HepG2 (cell line): Measurements from ENCODE around the gene CXXC5. TPM values are rescaled to one million over a fixed set of nuclear protein-coding genes. Genes with fewer than 3 reads are reported as not detected.

Experiments
- ARID3A ChIP-seq: IDR thresholded peaks from 2 replicates; pipeline ENCODE4 v1.6.1; 2012; ENCODE audit warnings: low read depth, low read length, improper control_type of control experiment
- MED8 ChIP-seq: sonication (generic); formaldehyde crosslinking; IDR thresholded peaks from 2 replicates; pipeline ENCODE4 v1.8.1; 2023; ENCODE audit warnings: mild to moderate bottlenecking, missing genetic modification reagents; ENCODE audit not compliant: insufficient replicate concordance
- MXD3 ChIP-seq: IDR thresholded peaks from 2 replicates; pipeline ENCODE4 v1.6.1; 2016; ENCODE audit warnings: mild to moderate bottlenecking, missing biosample characterization, missing genetic modification reagents
- MXD4 ChIP-seq: IDR thresholded peaks from 2 replicates; pipeline ENCODE4 v1.6.1; 2016; ENCODE audit warnings: mild to moderate bottlenecking, missing biosample characterization, missing genetic modification reagents
- PAXIP1 ChIP-seq: sonication (generic); formaldehyde crosslinking; conservative IDR thresholded peaks from 2 replicates; pipeline ENCODE4 v1.4.0; 2020; ENCODE audit warnings: mild to moderate bottlenecking, missing genetic modification reagents, moderate library complexity
- PITX1 ChIP-seq: sonication (generic); formaldehyde crosslinking; IDR thresholded peaks from 2 replicates; pipeline ENCODE4 v1.5.1; 2020; ENCODE audit warnings: mild to moderate bottlenecking, missing genetic modification reagents
- RARG ChIP-seq: sonication (generic); formaldehyde crosslinking; IDR thresholded peaks from 2 replicates; pipeline ENCODE4 v1.4.0; 2020; ENCODE audit warnings: low read depth, mild to moderate bottlenecking, missing genetic modification reagents
- RCOR2 ChIP-seq: IDR thresholded peaks from 2 replicates; pipeline ENCODE4 v1.6.1; 2016; ENCODE audit warnings: missing biosample characterization, missing genetic modification reagents
- STAT6 ChIP-seq: sonication (generic); formaldehyde crosslinking; IDR thresholded peaks from 2 replicates; pipeline ENCODE4 v1.4.0; 2020; ENCODE audit warnings: missing genetic modification reagents, mild to moderate bottlenecking, borderline replicate concordance
- TRIM22 ChIP-seq: fragments of 450-650 bp; IDR thresholded peaks from 2 replicates; pipeline ENCODE4 v1.6.1; 2017
- ZNF260 ChIP-seq: sonication (generic); formaldehyde crosslinking; IDR thresholded peaks from 2 replicates; pipeline ENCODE4 v1.4.0; 2020; ENCODE audit warnings: missing genetic modification reagents, low read depth, mild to moderate bottlenecking, borderline replicate concordance
- ZNF280D ChIP-seq: sonication (generic); formaldehyde crosslinking; IDR thresholded peaks from 2 replicates; pipeline ENCODE4 v1.5.1; 2020; ENCODE audit warnings: mild to moderate bottlenecking, missing genetic modification reagents
- ZNF329 ChIP-seq: sonication (generic); formaldehyde crosslinking; IDR thresholded peaks from 2 replicates; pipeline ENCODE4 v1.9.0; 2021; ENCODE audit warnings: low read depth, mild to moderate bottlenecking, missing genetic modification reagents
- ZNF720 ChIP-seq: sonication (generic); formaldehyde crosslinking; IDR thresholded peaks from 2 replicates; pipeline ENCODE4 v1.4.0; 2020; ENCODE audit warnings: missing genetic modification reagents
- ZNF878 ChIP-seq: sonication (generic); formaldehyde crosslinking; IDR thresholded peaks from 2 replicates; pipeline ENCODE4 v1.8.1; 2023; ENCODE audit warnings: mild to moderate bottlenecking, missing genetic modification reagents, moderate library complexity
- polyA plus RNA-seq, 8 experiments: library from polyadenylated mRNA; depleted of rRNA in 3 of 8; stranded (reverse) in 7 of 8; unstranded in 1 of 8; fragments of >200 nt; fragmentation: Illumina TruSeq in 4 of 8; extraction: Trizol in 4 of 8; gene quantifications; 2 replicates each; pipeline versions ENCODE4 v1.2.1 to v1.2.3, GENCODE V29; 2011 to 2016; ENCODE audit warnings: low read depth in 4 of 8, missing spikeins in 1 of 8, mixed read lengths in 1 of 8; ENCODE audit not compliant: insufficient read depth in 1 of 8
- total RNA-seq, 5 experiments: library from RNA; depleted of rRNA; stranded (reverse); fragments of >200 nt; fragmentation: Illumina TruSeq; extraction: Trizol; gene quantifications; 2 replicates each; pipeline ENCODE4 v1.2.3, GENCODE V29; 2016; ENCODE audit warnings: low read depth in 1 of 5

Gene CXXC5
- total and polyA plus RNA-seq, 2 of the 13 experiments (the other 11 are each of a cell fraction or from before 2014, with no cell fraction given), result 32.3 to 33.0 TPM

- TF ChIP-seq PAXIP1 (CRISPR knock-in tag) (peak; percentile 74), ZNF260 (no peak), PITX1 (CRISPR knock-in tag) (peak; percentile 34), RCOR2 (CRISPR knock-in tag) (no peak), TRIM22 (no peak), ZNF878 (CRISPR knock-in tag) (no peak), ZNF329 (CRISPR knock-in tag) (no peak), ZNF280D (0 out of 2 replicates have a peak, but pooled peaks have one; percentile 49), RARG (CRISPR knock-in tag) (no peak), ZNF720 (no peak), STAT6 (no peak), MXD3 (CRISPR knock-in tag) (no peak), MXD4 (no peak), MED8 (peak; percentile 34), ARID3A (no peak)
Measured at GRCh38 chr5:139669662-139670368, 21.7 kb downstream of the CXXC5 start (continued).
